Right renal cortex interstitium (tissue), 3 donors: Measurements from ENCODE around the gene SGK1. TPM values are rescaled to one million over a fixed set of nuclear protein-coding genes. Genes with fewer than 3 reads are reported as not detected.
"Not testable (repeated sequence)": the region's sequence is repeated elsewhere in the genome, so short reads cannot be mapped to it uniquely, and the experiment has no call there.

Source experiments
- DNase-seq, 3 donors: peaks; one replicate each; pipeline ENCODE4 v3.0.0-alpha.2; 2013; ENCODE audit warnings: low read depth in 3 of 3, low spot score in 2 of 3
- polyA plus RNA-seq, 3 donors: library from polyadenylated mRNA; unstranded; fragments of 120-200 nt; gene quantifications; one replicate each; pipeline ENCODE4 v1.2.1, GENCODE V29; 2013; ENCODE audit not compliant: insufficient read length in 3 of 3

Gene SGK1
- polyA plus RNA-seq, 3 donors, result 94.1 to 112 (median 106) TPM

DNA sequence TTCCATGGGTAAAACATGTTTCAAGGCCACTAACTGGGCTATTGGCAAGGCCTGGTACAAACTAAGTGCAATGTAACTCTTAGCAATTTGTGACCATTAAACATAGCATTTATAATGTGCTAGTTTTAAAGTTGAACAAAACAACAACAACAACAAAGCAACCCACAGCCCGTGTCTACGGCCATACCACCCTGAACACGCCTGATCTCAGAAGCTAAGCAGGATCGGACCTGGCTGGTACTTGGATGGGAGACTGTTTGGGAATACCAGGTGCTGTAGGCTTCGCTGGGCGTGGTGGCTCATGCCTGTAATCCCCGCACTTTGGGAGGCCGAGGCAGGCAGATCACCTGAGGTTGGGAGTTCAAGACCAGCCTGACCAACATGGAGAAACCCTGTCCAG, 61.0 kb downstream of the SGK1 start:
- no peak for DNase-seq

DNA sequence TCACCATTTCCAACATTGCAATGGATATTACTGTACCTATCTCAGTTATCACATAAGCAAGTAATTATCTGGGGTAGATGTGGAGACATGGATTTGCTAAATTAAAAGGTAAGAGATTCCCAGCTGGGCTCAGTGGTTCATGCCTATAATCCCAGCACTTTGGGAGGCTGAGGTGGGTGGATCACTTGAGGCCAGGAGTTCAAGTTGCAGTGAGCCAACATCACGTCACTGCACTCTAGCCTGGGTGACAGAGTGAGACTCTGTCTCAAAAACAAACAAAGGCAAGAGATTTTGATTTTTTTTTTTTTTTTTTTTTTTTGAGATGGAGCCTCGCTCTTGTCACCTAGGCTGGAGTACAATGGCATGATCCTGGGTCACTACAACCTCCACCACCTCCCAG, 62.6 kb downstream of the SGK1 start:
- not testable (repeated sequence) for DNase-seq

DNA sequence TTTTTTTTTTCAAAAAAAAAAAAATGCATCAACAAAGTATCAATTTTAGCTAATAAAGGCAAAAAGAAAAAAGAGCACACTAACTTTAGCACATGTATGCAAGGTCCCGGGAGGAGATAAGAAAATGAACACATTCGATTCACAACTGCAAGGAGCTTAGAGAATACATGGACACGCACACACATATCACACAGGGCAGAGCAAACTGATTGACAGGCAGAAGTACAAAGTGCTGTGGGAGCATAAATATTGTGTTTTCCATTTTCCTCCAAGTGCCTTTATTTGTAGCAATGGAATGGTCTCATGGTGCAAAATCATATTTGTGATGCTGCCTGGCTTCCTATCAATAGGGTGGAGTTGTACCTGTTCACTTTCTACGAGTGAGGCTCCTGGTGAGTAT, 63.8 kb downstream of the SGK1 start:
- no peak for DNase-seq

DNA sequence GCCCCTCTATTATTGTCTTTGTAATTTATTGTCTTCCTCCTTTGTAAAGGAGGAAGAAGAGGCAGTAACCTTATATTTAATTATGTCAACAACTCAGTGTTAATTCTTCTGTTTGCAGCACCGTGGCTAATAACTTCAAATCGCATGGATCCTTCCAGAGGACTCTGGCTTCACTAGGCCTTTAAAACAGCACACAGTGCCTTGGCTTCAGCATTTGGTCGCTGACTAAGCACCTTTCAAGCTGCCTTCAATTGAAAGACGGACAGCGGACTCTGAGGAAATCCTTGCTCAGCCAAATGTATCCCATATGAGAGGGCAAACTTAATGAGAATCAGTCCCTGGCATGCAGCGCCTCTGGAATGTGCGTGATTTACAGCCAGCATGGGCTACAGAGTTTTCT, 64.2 kb downstream of the SGK1 start:
- peak in 1 of 3 donors; percentile 49 for DNase-seq

DNA sequence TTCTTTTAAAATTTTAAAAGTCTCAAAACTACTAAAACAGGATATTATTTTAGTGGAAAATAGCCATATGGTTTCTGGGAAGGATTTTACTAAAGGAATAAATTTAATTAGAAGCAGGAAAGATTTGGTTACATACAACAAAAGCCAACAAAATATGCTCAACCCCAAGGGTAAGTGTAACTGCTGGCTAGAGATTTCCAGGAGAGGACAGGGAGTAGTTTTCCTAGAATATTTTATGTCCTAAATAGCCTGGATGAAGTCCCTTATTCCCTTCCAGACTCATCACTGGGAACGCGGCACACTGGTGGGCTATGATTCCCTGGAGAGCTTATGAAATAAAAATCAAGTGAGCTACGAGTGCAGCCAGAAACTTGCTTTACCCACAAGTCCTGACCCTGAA, 66.6 kb downstream of the SGK1 start:
- no peak for DNase-seq

DNA sequence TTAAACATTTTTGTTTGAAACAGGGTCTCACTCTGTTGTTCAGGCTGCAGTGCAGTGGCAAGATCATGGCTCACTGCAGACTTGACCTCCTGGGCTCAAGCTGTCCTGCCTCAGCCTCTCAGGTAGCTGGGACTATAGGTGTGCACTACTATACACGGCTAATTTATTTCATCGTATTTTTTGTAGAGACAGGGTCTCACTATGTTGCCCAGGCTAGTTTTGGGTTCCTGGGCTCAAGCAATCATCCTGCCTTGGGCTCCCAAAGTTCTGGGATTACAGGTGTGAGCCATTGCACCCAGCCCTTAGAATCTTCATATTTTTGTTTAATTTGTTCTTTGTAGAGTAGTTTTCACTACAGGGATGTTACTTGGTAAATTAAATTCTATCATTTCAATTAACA, 67.1 kb downstream of the SGK1 start:
- no peak for DNase-seq

DNA sequence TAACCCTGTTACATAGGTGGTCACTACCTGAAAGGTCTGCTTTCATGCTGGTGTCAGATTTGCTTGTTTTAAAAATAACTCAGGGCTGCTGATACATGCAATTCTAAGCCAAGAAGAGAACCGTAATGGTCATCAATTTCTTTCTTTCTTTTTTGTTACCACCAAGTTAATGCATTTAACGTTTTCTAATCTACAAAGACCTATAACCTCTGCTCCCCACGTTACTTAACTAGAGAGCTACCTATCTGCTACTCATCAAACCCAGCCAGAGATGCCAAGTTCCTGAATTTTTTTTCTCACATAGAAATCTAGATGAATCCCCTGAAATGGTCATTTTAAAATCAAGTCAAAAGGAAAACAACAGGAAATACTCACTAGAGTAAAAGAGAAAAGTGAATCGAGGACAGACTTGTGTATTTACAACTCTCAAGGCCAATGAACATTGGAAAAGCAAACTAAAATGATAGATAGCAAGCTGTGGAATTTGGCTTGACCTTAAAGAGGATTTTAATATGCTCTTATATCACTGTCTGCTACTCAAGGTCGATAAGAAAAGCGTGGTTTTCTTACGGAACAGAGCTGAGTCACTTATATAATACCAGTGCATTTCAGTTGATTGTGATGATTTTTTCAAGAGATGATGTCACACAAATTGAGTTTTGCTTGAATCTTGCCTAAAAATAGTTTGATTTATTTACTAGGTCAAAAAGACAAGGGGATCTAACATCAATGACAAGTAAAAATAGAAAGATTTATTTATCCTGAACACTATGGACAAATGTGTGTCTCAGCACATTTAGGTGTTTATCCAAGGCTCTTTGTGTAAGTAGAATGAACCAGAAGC, 67.9 kb downstream of the SGK1 start:
- DNase-seq, result no peak

DNA sequence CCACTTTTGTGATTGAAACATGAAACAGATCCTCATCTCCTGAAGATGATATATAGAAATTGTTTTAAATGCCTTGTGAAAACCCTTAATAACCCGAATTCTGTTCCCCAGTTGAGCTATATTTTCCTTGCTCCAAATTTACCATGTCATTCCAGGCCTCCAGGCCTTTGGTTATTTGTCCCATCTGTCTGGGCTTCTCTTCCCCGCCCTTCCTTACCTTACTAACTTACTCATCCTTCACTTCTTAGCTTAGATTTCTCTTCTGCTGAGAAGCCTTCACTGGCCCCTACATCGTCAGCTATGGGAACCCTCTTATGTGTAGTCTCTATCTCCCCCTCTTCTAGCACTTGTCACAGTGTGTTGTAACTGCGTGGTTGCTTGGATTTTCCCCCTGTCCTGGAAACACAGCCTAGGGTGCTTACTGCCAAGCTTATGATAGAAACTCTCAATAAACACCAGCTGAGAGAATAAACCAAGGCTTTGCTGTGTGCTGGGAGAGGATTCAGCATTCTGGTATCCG, 68.6 kb downstream of the SGK1 start:
- DNase-seq, result no peak

DNA sequence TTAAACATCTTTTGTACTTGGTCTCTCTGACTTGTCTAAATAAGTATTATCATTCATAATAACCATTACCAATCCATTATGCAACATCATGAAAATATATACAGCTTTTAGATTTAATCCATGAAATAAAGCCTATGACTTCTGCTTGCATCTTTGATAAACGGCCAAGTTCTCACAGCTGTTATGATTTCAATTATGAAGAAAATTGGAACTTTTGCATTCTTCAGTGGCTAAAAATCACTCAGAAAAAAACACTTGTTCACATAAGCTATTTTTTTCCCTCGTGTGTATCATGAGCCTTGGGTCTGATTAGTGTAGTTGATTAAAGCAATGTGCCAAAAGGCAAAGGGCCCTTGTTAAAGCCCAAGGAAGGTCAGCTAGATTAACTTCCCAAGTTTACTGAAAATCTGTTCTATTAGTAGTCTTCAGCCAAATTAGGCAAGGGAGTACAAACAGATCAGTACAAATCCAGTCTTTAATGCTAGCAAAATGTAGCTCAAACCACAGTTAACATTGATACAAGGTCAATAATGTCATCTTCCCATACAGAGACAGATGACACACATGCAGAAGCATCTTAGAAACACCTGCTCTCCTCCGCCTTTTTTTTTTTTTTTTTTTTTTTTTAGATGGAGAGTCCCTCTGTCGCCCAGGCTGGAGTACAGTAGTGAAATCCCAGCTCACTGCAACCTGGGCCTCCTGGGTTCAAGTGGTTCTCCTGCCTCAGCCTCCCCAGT, 69.9 kb downstream of the SGK1 start:
- no peak for DNase-seq

DNA sequence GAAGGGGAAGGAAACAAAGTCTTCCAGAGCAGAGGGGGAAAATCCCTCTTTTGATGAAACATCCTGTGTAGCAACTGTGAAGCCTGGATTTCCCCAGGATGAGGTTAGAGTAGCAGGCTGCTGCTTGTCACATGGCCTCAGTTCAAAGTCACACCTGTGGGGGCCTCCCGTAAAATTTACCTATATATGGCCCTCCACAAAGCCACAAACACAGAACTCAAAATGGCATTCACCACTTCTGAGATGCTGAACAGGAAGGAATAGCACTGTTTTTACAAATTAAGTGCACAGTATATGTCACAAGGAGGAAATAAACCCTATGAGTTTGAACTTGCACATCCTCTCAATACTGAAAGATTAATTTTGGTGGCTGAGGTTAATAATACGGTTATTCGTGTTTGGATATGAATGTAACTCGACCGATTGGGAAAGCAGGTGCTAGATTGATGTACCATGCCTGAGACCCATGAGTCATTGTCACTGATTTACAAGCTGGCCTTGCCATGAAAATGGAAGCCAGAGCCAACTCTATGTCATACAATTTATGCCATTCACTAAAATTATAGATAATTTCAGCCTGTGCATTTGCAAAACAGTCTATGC, 70.6 kb downstream of the SGK1 start:
- DNase-seq, result no peak

DNA sequence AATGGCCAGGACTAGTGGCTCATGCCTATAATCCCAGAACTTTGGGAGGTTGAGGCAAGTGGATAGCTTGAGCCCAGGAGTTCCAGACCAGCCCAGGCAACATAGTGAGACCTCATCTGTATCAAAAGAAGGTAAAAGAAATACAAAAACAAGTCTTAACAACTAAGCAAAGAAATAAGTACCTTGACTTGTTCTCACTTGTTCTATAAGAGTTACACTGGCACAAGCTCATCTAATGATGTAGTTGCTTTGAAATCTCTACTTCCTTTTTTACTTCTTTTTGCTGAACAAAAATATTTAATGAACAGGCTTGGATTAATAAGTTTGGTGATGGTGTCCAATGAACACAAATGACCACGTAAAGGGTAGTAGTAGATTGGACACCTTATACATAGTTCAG, 72.2 kb downstream of the SGK1 start:
- no peak for DNase-seq

DNA sequence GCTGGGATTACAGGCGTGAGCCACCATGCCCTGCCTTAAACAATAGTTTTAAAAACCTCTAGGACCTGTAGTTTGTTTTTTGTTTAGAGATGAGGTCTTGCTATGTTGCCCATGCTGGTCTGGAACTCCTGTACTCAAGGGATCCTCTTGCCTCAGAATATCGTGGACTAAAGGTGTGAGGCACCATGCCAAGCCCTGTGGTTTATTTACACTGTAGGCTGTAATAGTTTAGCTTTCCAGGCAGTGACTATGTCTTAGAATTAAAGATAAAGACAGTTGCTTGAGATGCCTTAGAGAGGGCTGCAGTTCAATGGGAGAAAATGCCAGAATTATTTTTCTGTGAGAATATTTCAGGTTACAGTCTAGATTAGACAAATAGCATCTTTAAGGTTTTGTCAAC, 72.9 kb downstream of the SGK1 start:
- DNase-seq, result no peak

DNA sequence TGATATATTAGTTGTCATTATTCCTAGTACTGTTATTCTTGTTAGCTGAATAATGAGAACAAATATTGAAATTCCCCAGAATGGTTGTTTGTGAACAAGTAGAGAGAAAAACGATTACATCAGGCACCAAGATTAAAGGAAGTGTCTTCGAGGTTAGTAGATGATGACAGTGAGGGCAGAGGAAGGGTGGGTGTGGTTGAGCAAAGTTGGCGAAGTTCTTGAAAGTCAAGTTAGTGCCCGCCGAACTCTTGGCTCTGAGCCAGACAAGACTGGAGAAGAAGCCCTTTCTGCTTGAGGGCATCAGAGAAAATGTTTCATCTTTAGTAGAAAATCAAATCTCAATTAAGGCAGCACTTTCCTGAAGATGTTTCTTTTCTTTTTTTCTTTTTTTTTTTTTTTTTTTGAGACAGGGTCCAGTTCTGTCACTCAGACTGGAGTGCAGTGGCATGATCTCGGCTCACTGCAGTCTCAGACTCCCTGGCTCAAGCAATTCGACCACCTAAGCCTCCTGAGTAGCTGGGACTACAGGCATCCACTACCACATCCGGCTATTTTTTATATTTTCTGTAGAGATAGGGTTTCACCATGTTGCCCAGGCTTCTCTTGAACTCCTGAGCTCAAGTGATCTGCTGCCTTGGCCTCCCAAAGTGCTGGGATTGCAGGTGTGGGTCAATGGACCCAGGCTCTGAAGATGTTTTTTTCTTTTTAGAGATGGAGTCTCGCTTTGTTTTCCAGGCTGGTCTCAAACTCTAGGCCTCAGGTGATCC, 77.1 kb downstream of the SGK1 start:
- no peak for DNase-seq

DNA sequence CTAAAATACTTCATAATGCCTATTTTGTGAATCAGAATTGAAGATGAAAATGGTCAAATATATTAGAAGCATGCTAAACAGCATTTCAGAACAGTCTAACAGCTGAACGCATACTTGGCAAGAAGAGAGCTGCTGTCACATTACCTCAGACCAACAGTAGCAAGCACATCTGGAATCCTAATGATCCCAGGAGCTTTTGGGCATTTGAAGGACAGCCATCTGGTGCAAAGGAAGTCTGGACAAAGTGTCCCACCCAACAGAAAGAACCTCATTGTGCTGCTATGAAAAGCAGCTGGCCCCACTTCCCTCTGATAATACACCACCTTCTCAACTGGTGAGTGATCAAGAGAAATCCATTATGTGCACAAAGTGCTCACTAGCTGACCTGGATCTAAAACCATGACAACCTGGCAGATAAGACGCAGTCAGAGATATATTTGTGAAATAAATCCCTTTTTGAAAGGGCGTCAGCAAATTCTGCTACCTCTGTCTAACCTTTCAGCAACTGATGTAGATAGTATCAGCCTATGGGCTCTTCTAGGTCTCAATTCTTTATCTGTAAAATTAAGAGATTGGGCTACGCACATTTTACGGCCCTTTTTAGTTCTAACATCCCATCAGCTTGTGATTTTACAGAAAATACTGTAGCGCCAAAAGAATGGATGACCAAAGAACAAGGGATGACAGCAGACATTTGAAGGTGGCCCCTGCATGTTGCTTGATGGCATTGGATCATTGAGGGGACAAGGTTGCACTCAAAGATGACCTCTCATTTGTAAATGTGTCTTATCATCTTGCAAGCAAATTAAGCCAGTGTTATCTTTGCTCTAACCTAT, 78.7 kb downstream of the SGK1 start:
- DNase-seq, result no peak

DNA sequence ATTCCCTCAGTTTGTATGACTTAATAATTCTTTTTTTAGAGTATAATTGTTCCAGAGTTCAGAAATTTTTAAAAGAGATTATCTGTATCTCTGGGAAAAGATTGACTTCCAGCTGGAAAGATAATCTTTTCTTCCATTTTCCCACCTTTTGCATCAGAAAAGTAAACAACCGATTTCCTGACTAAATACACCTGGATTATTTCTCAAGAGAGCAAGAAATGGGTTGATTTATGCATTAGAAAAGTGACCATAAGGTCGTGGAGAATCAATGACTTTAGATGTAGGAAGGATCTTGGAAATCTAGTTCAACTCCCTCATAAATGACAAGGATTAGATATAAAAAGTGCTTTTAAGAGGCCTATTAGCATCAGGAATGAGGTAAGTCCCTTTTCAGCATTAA, 79.9 kb downstream of the SGK1 start:
- no peak for DNase-seq

DNA sequence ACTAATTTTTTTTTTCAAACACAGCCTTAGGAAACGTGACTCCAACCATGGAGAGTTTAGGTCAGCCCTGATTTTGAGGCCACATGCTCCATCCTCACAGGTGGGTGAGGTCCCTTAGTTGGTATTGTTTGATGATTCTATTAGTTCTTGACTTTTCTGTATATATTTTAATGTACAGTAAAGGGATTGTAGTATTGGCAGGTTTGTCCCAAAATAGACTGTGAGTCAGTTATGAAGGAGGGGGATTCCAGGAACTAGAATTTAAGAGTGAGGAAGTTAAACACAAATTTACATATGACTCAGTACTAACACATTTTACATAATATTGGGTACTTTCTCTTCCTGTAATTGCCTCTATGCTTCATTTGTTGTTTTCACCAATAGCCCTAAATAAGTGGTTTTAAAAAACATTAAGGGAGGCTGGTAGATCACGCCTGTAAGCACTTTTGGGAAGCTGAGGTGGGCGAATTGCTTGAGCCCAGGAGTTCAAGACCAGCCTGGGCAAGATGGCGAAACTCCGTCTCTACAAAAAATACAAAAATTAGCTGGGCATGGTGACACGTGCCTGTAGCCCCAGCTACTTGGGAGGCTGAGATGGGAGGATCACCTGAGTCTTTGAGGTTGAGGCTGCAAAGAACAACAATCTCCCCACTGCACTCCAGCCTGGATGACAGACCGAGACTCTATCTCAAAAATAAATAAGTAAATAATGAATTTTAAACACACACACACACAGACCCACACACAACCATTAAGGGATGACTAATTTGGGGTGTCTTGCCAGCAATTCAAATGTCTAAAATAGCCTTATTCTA, 81.8 kb downstream of the SGK1 start:
- no peak for DNase-seq

DNA sequence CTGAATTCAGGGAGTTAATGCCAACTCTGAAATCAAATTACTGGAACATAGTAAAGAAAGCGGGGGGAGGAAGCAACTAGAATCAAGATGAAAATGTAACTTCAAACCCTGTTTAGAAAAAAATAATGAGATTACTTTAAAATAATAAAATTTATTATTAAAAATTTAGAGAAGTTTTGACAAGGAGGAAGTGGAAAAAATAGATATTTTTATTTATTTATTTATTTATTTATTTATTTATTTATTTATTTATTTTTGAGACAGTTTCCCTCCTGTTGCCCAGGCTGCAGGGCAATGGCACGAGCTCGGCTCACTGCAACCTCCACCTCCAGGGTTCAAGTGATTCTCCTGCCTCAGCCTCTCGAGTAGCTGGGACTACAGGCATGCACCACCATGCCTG, 82.6 kb downstream of the SGK1 start:
- not testable (repeated sequence) for DNase-seq

DNA sequence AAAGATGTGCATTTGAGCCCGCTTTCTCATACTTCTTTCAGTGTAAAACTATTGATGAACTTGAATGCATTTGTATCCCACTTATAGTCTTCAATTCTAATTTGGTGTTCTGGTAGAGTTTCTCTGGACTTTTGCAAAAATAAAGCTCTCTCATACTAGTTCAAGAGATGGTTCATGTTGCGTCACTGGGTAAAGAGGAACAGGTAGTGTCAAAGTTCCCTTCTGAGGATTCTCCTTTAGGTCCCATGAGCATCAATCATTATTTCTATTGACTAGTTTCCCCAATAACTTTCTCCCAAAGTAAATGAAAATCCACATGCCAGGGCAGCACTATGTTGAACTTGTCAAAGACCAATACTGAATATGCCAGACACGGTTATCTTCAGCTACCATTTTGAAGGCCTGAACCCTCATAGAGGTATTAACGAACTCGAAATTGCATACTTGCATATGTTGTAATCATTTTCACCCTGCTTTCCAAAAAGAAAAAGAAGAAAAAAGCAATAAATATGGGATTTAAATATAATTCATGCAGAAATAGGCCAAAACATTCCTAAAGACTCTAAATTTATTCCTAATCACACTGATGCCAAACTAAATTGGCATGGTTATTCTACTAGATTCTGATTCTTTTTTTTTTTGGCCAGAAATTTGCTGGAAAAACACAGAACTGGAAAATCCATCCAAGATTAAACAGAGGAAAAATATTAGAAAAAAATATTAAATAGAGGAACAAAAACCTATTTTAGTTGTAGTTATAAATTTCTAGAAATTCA, 84.5 kb downstream of the SGK1 start:
- no peak for DNase-seq
